Measurements from ENCODE around the gene MACROH2A1. TPM values are rescaled to one million over a fixed set of nuclear protein-coding genes. Genes with fewer than 3 reads are reported as not detected.
A peak's percentile ranks its signal among the peaks of the same experiment; 100 is the strongest.

Gene MACROH2A1
- polyA plus RNA-seq, 1 of the 3 experiments (the other 2 are of a cell fraction), result 165 TPM

DNA sequence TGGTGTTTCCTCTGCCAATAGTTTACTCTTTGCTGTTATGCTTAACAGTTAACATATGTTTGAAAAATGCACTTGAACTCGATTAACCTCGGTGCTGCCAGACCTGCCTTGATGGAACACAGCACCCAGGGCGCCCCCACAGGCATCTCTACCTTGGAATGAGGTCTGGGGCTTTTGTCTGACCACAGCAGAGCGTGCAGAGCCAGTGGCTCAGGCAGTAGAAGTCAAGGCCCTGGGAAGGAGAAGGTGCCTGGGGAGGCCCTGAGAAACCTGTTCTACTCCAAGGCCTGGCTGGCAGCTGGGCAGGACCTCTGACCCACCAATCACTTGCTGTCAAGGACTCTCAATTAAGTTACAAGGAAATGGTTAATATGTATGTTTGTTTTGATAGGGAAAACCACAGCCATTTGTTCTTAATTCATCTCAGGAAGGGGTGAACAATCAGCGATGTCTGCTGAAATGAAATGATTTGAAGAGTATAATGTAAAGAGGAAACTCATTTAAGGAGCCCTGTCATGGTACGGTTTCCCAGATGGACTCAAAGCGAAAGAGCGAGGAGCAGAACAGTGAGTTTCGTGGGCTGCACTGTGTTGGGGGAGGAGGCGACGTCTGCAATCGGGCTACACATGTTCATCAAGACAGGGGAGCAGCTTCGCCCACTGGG is 21.9 kb downstream of the MACROH2A1 start (continued):
- TF ChIP-seq GABPA (IDR thresholded peaks at IDR 0.05; ENCODE audit: low read depth) (no peak), RXRA (IDR thresholded peaks at IDR 0.05; ENCODE audit: borderline replicate concordance, low read depth) (peak; percentile 91; the same call in 1 of the 2 replicates), TEAD4 (IDR thresholded peaks at IDR 0.05; ENCODE audit: borderline replicate concordance, insufficient read depth) (0 out of 2 replicates have a peak, but pooled peaks have one; percentile 52), TCF12 (IDR thresholded peaks at IDR 0.05) (peak; percentile 95), MXI1 (IDR thresholded peaks at IDR 0.05; ENCODE audit: low read depth, low read length) (no peak; the same call in 1 of the 2 replicates), CHD2 (IDR thresholded peaks at IDR 0.05; ENCODE audit: low read length, partially characterized antibody) (no peak), JUND (IDR thresholded peaks at IDR 0.05) (no peak), RFX5 (IDR thresholded peaks at IDR 0.05; ENCODE audit: low read length) (no peak), YY1 (IDR thresholded peaks at IDR 0.05; ENCODE audit: low read depth) (no peak), TAF1 (IDR thresholded peaks at IDR 0.05; ENCODE audit: borderline replicate concordance, low read depth, low read length) (no peak), RAD21 (IDR thresholded peaks at IDR 0.05; ENCODE audit: low read length) (no peak), SMC3 (IDR thresholded peaks at IDR 0.05; ENCODE audit: low read depth, low read length) (no peak), RCOR1 (IDR thresholded peaks at IDR 0.05; ENCODE audit: low read length) (peak; percentile 60; the same call in 1 of the 2 replicates), FOSL2 (IDR thresholded peaks at IDR 0.05; ENCODE audit: borderline replicate concordance, low read depth) (0 out of 2 replicates have a peak, but pooled peaks have one; percentile 2), SIN3A (IDR thresholded peaks at IDR 0.05; ENCODE audit: borderline replicate concordance, low read depth, low read length) (no peak), NFIC (IDR thresholded peaks at IDR 0.05; ENCODE audit: borderline replicate concordance) (peak; percentile 42), NRF1 (IDR thresholded peaks at IDR 0.05; ENCODE audit: low read depth, low read length) (no peak), MEF2A (IDR thresholded peaks at IDR 0.05; ENCODE audit: borderline replicate concordance, low read depth) (no peak), FOXM1 (IDR thresholded peaks at IDR 0.05; ENCODE audit: low read depth) (no peak)
- TF ChIP-seq, protein P1, sequence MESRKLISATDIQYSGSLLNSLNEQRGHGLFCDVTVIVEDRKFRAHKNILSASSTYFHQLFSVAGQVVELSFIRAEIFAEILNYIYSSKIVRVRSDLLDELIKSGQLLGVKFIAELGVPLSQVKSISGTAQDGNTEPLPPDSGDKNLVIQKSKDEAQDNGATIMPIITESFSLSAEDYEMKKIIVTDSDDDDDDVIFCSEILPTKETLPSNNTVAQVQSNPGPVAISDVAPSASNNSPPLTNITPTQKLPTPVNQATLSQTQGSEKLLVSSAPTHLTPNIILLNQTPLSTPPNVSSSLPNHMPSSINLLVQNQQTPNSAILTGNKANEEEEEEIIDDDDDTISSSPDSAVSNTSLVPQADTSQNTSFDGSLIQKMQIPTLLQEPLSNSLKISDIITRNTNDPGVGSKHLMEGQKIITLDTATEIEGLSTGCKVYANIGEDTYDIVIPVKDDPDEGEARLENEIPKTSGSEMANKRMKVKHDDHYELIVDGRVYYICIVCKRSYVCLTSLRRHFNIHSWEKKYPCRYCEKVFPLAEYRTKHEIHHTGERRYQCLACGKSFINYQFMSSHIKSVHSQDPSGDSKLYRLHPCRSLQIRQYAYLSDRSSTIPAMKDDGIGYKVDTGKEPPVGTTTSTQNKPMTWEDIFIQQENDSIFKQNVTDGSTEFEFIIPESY (IDR thresholded peaks at IDR 0.05; ENCODE audit: borderline replicate concordance, low read depth), result no peak
- TF ChIP-seq, protein P2, sequence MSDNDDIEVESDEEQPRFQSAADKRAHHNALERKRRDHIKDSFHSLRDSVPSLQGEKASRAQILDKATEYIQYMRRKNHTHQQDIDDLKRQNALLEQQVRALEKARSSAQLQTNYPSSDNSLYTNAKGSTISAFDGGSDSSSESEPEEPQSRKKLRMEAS (IDR thresholded peaks at IDR 0.05; ENCODE audit: low read depth), result 0 out of 2 replicates have a peak, but pooled peaks have one; percentile 21
- TF ChIP-seq, protein P3, sequence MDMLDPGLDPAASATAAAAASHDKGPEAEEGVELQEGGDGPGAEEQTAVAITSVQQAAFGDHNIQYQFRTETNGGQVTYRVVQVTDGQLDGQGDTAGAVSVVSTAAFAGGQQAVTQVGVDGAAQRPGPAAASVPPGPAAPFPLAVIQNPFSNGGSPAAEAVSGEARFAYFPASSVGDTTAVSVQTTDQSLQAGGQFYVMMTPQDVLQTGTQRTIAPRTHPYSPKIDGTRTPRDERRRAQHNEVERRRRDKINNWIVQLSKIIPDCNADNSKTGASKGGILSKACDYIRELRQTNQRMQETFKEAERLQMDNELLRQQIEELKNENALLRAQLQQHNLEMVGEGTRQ (IDR thresholded peaks at IDR 0.05; ENCODE audit: borderline replicate concordance, low read depth, low read length), result no peak

All from SK-N-SH (cell line).